GM12878 (cell line): Measurements from ENCODE around the gene FOXK2. TPM values are rescaled to one million over a fixed set of nuclear protein-coding genes. Genes with fewer than 3 reads are reported as not detected.

Experiments used
- CBX5 ChIP-seq: sonication (generic); IDR thresholded peaks from 2 replicates; pipeline ENCODE4 v1.6.1; 2016; ENCODE audit warnings: low read depth, moderate library complexity, mild to moderate bottlenecking, inconsistent platforms
- CHD1 ChIP-seq: IDR thresholded peaks from 2 replicates; pipeline ENCODE4 v1.6.1; 2012; ENCODE audit warnings: low read depth, low read length, improper control_type of control experiment
- EP300 ChIP-seq, 2 experiments: fragments of 150-350 bp in 1 of 2; IDR thresholded peaks; 2 replicates each; pipeline ENCODE4 v1.6.1; 2011 to 2012; ENCODE audit warnings: low read depth in 2 of 2, low read length in 2 of 2, borderline replicate concordance in 1 of 2, improper control_type of control experiment in 1 of 2, inconsistent platforms in 1 of 2; ENCODE audit not compliant: control insufficient read depth in 1 of 2
- GATAD2B ChIP-seq: fragments of 450-650 bp; conservative IDR thresholded peaks from 2 replicates; pipeline ENCODE4 v1.6.1; 2017; ENCODE audit warnings: low read depth, mild to moderate bottlenecking, moderate library complexity
- KDM1A ChIP-seq: fragments of 200-600 bp; sonication (generic); IDR thresholded peaks from 2 replicates; pipeline ENCODE4 v1.6.1; 2016; ENCODE audit warnings: borderline replicate concordance
- NFXL1 ChIP-seq: fragments of 450-650 bp; IDR thresholded peaks from 2 replicates; pipeline ENCODE4 v1.6.1; 2017; ENCODE audit warnings: antibody characterized with exemption, mild to moderate bottlenecking, borderline replicate concordance
- RCOR1 ChIP-seq: conservative IDR thresholded peaks from 2 replicates; pipeline ENCODE4 v1.6.1; 2012; ENCODE audit warnings: low read depth, low read length, improper control_type of control experiment
- RELA ChIP-seq: fragments of 450-650 bp; IDR thresholded peaks from 2 replicates; pipeline ENCODE4 v1.8.0; 2014; ENCODE audit warnings: borderline replicate concordance; ENCODE audit not compliant: partially characterized antibody
- RUNX3 ChIP-seq: IDR thresholded peaks from 2 replicates; pipeline ENCODE4 v1.6.1; 2012; ENCODE audit warnings: low read length, inconsistent platforms
- SMAD1 ChIP-seq: fragments of 450-650 bp; IDR thresholded peaks from 2 replicates; pipeline ENCODE4 v1.6.1; 2018; ENCODE audit warnings: mild to moderate bottlenecking, low read depth; ENCODE audit not compliant: partially characterized antibody
- TCF3 ChIP-seq: IDR thresholded peaks from 2 replicates; pipeline ENCODE4 v1.6.1; 2012; ENCODE audit warnings: low read depth, mild to moderate bottlenecking, low read length, borderline replicate concordance; ENCODE audit not compliant: insufficient read depth
- YBX1 ChIP-seq: fragments of 450-650 bp; IDR thresholded peaks from 2 replicates; pipeline ENCODE4 v1.6.1; 2016; ENCODE audit warnings: antibody characterized with exemption
- ZBED1 ChIP-seq: IDR thresholded peaks from 2 replicates; pipeline ENCODE4 v1.6.1; 2016; ENCODE audit warnings: borderline replicate concordance
- ZNF24 ChIP-seq: fragments of 450-650 bp; IDR thresholded peaks from 2 replicates; pipeline ENCODE4 v1.6.1; 2017; ENCODE audit warnings: antibody characterized with exemption, mild to moderate bottlenecking
- polyA plus RNA-seq, 11 experiments: library from polyadenylated mRNA; depleted of rRNA in 4 of 11; unstranded in 6 of 11; stranded (reverse) in 5 of 11; fragments of >200 nt; fragmentation: Nextera tagmentation in 4 of 11; fragmentation: Illumina TruSeq in 1 of 11; extraction: Ambion mirVana in 4 of 11; extraction: Trizol in 1 of 11; gene quantifications; 1 replicate in 1 of 11; 2 replicates in 10 of 11; pipeline versions ENCODE4 v1.2.1 to v1.2.3, GENCODE V29; 2011 to 2016; ENCODE audit warnings: inconsistent platforms in 2 of 11, missing spikeins in 2 of 11, low read depth in 1 of 11
- total RNA-seq, 4 experiments: library from RNA; depleted of rRNA in 3 of 4; stranded (reverse); fragments of >200 nt in 3 of 4; fragmentation: Illumina TruSeq in 1 of 4; extraction: Trizol in 1 of 4; gene quantifications; 2 replicates each; pipeline versions ENCODE4 v1.2.1 to v1.2.3, GENCODE V29; 2013 to 2021
- TF ChIP-seq, protein P1 (sequence below): fragments of 450-650 bp; IDR thresholded peaks from 2 replicates; pipeline ENCODE4 v1.6.1; 2017; ENCODE audit warnings: mild to moderate bottlenecking, moderate library complexity
- TF ChIP-seq, protein P2 (sequence below): fragments of 450-650 bp; formaldehyde crosslinking; IDR thresholded peaks from 2 replicates; pipeline ENCODE4 v1.4.0; 2020; ENCODE audit warnings: mild to moderate bottlenecking, moderate library complexity
- TF ChIP-seq, protein P3 (sequence below): IDR thresholded peaks from 2 replicates; pipeline ENCODE4 v1.6.1; 2012; ENCODE audit warnings: improper control_type of control experiment, low read depth, low read length; ENCODE audit not compliant: insufficient replicate concordance

The FOXK2 gene
- total and polyA plus RNA-seq, 10 of the 15 experiments (the other 5 are each of a cell fraction or from before 2014, with no cell fraction given) = 2.4 to 56.8 (median 34.4) TPM

DNA sequence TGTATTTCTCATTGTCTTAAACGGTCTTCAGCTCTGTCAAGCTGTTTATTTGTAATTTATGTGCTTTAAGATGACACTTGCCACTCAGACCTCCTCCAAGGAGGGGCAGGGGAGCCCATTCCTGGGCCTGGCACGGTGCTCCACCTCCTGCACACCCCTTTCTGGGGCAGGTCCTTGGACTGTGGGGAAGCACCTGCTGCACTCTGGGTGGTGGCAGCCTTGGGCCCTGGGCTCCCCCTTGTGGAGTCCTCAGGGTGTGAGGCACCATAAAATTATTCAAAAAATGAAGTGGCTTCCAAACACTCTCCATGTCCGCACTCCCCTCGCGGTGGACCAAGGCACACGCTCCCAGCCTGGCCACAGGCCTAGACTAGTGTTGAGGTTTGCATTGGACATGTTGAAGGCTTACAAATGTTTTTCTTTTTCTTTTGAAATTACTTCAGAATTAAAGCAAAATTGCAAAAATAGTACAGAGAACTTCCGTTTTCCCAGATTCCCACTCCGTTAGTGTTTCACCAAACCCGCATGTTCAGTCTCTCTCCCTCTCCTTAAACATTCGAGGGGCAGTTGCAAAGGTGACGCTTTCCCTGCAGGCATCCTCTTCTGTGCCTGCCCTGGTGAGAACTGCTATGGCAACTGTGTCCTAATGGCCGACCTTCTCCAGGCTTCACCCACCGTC is 32.4 kb downstream of the FOXK2 start (continued):
- no peak for TF ChIP-seq ZBED1
- no peak; the same call in 1 of the 2 replicates for TF ChIP-seq RUNX3
- TF ChIP-seq RELA = peak; percentile 67
- TF ChIP-seq TCF3 = 0 out of 2 replicates have a peak, but pooled peaks have one; percentile 15
- TF ChIP-seq ZNF24 = no peak
- TF ChIP-seq, protein P1, sequence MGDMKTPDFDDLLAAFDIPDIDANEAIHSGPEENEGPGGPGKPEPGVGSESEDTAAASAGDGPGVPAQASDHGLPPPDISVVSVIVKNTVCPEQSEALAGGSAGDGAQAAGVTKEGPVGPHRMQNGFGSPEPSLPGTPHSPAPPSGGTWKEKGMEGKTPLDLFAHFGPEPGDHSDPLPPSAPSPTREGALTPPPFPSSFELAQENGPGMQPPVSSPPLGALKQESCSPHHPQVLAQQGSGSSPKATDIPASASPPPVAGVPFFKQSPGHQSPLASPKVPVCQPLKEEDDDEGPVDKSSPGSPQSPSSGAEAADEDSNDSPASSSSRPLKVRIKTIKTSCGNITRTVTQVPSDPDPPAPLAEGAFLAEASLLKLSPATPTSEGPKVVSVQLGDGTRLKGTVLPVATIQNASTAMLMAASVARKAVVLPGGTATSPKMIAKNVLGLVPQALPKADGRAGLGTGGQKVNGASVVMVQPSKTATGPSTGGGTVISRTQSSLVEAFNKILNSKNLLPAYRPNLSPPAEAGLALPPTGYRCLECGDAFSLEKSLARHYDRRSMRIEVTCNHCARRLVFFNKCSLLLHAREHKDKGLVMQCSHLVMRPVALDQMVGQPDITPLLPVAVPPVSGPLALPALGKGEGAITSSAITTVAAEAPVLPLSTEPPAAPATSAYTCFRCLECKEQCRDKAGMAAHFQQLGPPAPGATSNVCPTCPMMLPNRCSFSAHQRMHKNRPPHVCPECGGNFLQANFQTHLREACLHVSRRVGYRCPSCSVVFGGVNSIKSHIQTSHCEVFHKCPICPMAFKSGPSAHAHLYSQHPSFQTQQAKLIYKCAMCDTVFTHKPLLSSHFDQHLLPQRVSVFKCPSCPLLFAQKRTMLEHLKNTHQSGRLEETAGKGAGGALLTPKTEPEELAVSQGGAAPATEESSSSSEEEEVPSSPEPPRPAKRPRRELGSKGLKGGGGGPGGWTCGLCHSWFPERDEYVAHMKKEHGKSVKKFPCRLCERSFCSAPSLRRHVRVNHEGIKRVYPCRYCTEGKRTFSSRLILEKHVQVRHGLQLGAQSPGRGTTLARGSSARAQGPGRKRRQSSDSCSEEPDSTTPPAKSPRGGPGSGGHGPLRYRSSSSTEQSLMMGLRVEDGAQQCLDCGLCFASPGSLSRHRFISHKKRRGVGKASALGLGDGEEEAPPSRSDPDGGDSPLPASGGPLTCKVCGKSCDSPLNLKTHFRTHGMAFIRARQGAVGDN = no peak
- no peak for TF ChIP-seq EP300 (IDR thresholded peaks at IDR 0.05; ENCODE audit: borderline replicate concordance in 1 of 2, control insufficient read depth in 1 of 2, low read depth in 2 of 2, low read length in 2 of 2)
- TF ChIP-seq RCOR1 = no peak
- TF ChIP-seq CBX5 = no peak
- TF ChIP-seq SMAD1 = no peak
- no peak for TF ChIP-seq KDM1A
- no peak for TF ChIP-seq CHD1
- no peak for TF ChIP-seq YBX1
- TF ChIP-seq NFXL1 = no peak
- TF ChIP-seq, protein P2, sequence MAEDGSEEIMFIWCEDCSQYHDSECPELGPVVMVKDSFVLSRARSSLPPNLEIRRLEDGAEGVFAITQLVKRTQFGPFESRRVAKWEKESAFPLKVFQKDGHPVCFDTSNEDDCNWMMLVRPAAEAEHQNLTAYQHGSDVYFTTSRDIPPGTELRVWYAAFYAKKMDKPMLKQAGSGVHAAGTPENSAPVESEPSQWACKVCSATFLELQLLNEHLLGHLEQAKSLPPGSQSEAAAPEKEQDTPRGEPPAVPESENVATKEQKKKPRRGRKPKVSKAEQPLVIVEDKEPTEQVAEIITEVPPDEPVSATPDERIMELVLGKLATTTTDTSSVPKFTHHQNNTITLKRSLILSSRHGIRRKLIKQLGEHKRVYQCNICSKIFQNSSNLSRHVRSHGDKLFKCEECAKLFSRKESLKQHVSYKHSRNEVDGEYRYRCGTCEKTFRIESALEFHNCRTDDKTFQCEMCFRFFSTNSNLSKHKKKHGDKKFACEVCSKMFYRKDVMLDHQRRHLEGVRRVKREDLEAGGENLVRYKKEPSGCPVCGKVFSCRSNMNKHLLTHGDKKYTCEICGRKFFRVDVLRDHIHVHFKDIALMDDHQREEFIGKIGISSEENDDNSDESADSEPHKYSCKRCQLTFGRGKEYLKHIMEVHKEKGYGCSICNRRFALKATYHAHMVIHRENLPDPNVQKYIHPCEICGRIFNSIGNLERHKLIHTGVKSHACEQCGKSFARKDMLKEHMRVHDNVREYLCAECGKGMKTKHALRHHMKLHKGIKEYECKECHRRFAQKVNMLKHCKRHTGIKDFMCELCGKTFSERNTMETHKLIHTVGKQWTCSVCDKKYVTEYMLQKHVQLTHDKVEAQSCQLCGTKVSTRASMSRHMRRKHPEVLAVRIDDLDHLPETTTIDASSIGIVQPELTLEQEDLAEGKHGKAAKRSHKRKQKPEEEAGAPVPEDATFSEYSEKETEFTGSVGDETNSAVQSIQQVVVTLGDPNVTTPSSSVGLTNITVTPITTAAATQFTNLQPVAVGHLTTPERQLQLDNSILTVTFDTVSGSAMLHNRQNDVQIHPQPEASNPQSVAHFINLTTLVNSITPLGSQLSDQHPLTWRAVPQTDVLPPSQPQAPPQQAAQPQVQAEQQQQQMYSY (CRISPR knock-in tag) = no peak
- TF ChIP-seq, protein P3, sequence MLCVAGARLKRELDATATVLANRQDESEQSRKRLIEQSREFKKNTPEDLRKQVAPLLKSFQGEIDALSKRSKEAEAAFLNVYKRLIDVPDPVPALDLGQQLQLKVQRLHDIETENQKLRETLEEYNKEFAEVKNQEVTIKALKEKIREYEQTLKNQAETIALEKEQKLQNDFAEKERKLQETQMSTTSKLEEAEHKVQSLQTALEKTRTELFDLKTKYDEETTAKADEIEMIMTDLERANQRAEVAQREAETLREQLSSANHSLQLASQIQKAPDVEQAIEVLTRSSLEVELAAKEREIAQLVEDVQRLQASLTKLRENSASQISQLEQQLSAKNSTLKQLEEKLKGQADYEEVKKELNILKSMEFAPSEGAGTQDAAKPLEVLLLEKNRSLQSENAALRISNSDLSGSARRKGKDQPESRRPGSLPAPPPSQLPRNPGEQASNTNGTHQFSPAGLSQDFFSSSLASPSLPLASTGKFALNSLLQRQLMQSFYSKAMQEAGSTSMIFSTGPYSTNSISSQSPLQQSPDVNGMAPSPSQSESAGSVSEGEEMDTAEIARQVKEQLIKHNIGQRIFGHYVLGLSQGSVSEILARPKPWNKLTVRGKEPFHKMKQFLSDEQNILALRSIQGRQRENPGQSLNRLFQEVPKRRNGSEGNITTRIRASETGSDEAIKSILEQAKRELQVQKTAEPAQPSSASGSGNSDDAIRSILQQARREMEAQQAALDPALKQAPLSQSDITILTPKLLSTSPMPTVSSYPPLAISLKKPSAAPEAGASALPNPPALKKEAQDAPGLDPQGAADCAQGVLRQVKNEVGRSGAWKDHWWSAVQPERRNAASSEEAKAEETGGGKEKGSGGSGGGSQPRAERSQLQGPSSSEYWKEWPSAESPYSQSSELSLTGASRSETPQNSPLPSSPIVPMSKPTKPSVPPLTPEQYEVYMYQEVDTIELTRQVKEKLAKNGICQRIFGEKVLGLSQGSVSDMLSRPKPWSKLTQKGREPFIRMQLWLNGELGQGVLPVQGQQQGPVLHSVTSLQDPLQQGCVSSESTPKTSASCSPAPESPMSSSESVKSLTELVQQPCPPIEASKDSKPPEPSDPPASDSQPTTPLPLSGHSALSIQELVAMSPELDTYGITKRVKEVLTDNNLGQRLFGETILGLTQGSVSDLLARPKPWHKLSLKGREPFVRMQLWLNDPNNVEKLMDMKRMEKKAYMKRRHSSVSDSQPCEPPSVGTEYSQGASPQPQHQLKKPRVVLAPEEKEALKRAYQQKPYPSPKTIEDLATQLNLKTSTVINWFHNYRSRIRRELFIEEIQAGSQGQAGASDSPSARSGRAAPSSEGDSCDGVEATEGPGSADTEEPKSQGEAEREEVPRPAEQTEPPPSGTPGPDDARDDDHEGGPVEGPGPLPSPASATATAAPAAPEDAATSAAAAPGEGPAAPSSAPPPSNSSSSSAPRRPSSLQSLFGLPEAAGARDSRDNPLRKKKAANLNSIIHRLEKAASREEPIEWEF = no peak
- TF ChIP-seq GATAD2B = no peak
